Retinal pigment epithelial cell (primary cell): ENCODE measurements around the gene TSGA10IP.

Source experiments
- DNase-seq: peaks from one replicate; pipeline ENCODE4 v3.0.0-alpha.2; 2010; ENCODE audit warnings: low read depth
- H3K4me3 ChIP-seq: 2 replicates; pipeline ENCODE4 v1.5.1; 2011; ENCODE audit warnings: mild to moderate bottlenecking, low read length, control low read depth, moderate library complexity
- TF ChIP-seq, protein P1 (sequence below): conservative IDR thresholded peaks from 2 replicates; pipeline ENCODE4 v1.5.1; 2011; ENCODE audit warnings: low read depth, low read length, control low read depth, inconsistent platforms

TSGA10IP gene

DNA sequence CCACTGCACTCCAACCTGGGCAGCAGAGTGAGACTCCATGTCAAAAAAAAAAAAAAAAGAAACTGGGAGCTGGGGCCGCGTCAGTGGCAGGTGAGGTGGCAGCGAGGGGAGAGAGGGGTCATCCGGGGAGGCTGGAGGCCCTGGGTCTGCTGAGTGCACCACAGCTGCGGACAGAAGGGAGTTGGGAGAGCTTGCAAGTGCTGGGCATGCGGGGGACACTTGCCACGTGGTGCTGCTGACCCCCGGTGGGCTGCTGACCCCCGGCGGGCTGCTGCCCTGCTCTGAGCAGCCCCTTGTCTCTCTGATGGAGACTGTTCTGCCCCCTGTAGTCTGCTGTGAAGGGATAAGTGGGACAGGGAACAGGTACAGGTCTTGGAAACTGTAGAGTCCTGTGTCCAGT, 23.4 kb upstream of the TSGA10IP start:
- no peak overlapping the region for H3K4me3 ChIP-seq
- DNase-seq: no peak
- TF ChIP-seq, protein P1, sequence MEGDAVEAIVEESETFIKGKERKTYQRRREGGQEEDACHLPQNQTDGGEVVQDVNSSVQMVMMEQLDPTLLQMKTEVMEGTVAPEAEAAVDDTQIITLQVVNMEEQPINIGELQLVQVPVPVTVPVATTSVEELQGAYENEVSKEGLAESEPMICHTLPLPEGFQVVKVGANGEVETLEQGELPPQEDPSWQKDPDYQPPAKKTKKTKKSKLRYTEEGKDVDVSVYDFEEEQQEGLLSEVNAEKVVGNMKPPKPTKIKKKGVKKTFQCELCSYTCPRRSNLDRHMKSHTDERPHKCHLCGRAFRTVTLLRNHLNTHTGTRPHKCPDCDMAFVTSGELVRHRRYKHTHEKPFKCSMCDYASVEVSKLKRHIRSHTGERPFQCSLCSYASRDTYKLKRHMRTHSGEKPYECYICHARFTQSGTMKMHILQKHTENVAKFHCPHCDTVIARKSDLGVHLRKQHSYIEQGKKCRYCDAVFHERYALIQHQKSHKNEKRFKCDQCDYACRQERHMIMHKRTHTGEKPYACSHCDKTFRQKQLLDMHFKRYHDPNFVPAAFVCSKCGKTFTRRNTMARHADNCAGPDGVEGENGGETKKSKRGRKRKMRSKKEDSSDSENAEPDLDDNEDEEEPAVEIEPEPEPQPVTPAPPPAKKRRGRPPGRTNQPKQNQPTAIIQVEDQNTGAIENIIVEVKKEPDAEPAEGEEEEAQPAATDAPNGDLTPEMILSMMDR: no peak

DNA sequence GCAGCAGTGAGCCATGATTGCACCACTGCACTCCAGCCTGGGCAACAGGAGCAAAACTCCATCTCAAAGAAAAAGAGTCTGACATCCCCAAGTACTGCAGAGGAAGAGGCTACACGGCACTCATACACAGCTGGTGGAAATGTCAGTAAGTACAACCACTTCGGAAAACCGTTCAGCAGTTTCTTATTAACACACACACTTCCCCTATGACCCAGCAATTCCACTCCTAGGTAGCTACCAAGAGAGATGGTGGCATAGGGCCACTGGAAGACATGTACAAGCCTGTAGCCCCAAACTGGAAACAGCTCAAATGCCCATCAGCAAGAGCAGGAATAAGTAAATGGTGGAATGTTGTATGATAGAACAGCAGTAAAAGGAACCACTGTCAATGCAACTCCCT, 22.7 kb upstream of the TSGA10IP start:
- TF ChIP-seq, protein P1: no peak
- H3K4me3 ChIP-seq: no peak overlapping the region
- DNase-seq: no peak

DNA sequence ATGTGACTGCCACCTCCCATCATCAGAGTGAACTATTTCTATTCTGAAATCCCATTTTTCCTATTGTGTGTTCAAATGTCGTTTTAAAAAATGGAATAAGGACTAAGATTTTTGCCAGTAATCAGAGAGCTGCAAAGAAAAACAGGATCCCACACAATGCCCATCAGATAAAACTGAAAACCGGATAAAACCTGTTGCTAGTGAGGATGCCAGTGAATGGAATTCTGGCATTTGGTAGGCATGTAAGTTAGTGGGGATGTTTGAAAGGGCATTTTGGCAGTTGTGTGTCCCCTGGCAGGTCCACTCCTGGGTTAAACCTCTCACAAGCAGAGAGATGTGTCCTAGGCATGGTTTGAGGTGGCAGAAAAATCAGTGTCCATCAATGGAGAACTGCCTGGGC, 19.9 kb upstream of the TSGA10IP start:
- DNase-seq: no peak
- TF ChIP-seq, protein P1: no peak
- H3K4me3 ChIP-seq: no peak overlapping the region

DNA sequence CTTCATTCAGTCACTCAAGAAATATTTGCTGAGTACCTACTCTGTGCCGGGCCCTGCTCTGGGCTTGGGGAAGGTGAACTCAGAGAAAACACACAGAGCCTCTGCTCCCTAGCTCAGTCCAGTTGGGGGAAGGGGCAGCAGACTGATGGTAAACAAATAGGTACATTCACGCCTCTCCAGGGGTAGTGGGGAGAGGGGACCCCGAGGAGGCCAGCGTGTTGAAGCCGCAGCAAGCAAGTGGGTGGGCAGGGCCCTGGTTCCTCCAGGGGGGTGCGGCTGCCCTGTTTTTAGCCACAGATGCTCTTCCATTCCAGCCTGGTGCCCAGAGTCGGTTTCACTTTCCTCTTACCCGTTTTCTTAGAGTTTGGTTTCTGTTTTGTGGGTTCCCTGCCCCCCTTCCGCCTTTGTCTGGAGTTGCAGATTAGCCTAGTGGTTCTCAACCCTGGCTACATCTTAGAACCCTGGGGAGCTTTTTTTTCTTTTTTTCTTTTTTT, 17.3 kb upstream of the TSGA10IP start:
- DNase-seq: no peak
- TF ChIP-seq, protein P1: no peak
- no peak overlapping the region for H3K4me3 ChIP-seq

DNA sequence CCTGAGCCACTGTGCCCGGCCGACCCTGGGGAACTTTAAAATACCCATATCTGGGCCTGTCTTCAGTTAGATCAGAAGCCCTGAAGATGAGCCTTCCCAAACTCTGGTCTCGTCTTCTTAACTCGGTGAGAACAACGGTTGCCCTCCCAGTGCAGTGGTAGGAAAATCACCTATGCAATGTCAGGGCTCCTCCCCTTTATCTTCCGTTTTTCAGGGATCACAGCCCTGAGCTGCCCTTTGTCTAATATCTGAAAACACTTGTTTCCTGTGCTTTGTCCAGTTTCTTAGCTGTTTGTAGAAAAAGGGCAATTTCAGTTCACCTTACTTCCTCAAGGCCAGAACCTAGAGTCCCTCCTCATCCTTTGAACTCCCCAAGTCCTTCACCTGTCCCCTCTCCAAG, 16.6 kb upstream of the TSGA10IP start:
- TF ChIP-seq, protein P1: no peak
- H3K4me3 ChIP-seq: no peak overlapping the region
- no peak for DNase-seq

DNA sequence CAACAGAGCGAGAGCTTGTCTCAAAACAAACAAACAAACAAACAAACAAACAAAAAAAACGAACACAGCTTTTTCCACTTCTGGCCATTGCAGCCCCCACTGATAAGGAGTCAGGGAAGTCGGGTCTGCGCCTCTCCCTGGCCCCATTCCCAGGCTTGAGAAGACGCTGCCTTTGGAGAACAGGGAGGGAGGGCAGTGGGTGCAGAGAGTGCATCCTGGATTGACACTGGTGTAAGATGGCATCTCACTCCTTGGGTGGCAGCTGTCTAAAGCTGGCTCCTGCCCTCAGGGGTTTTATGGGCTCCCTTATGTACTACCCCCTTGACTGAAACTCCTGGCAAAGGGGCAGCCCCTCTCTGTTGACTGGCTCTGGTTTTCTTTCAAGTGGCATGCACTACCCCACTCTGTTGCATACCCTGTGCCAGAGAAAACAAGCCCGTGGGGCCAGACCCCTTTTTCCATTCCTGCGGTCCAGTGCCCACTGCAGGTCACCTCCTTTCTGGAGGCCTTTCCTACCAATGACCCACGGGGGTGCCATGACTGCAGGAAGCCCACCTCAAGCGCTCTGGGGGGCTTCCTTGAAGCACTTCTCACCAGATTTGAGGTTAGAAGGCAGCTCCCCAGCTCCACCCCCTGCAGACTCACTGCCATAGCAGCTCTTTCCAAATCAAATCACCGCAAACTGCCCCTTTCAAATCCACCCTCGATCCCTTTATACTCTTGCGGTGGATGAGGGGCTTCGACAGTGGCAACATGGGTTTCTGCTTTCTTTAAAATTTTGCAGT, 13.3 kb upstream of the TSGA10IP start:
- DNase-seq: no peak
- TF ChIP-seq, protein P1: no peak
- no peak overlapping the region for H3K4me3 ChIP-seq

DNA sequence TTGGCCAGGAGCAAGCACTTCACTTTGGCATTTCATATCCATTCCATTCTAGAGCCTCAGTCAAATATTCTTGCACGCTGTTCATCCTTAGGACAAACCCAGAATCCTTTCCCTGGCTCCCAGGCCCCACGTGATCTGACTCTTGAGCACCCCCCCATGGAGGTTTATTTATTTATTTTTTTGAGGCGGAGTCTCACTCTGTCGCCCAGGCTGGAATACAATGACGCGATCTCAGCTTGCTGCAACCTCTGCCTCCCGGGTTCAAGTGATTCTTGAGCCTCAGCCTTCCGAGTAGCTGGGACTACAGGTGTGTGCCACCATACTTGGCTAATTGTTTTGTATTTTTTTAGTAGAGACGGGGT, 12.7 kb upstream of the TSGA10IP start:
- TF ChIP-seq, protein P1: no peak
- no peak overlapping the region for H3K4me3 ChIP-seq
- DNase-seq: no peak
